AG09309 (cell line): ENCODE data around the gene NR4A2.

Source experiments
- DNase-seq: peaks from one replicate; pipeline ENCODE4 v3.0.0-alpha.2; 2010; ENCODE audit warnings: low read depth
- H3K4me3 ChIP-seq: 2 replicates; pipeline ENCODE4 v1.5.1; 2011; ENCODE audit warnings: mild to moderate bottlenecking, low read depth, low read length, moderate library complexity; ENCODE audit not compliant: control insufficient read depth
- CTCF ChIP-seq: IDR thresholded peaks from 2 replicates; pipeline ENCODE4 v1.5.1; 2011; ENCODE audit warnings: mild to moderate bottlenecking, low read depth, low read length, inconsistent platforms; ENCODE audit not compliant: insufficient read depth, control insufficient read depth; ENCODE audit errors: missing control alignments

Gene NR4A2

GRCh38 chr2:156279446-156280150 is 52.9 kb downstream of the NR4A2 start:
- no peak for DNase-seq
- H3K4me3 ChIP-seq, result no peak overlapping the region
- TF ChIP-seq CTCF, result no peak
